ENCODE data around the gene COQ9. TPM values are rescaled to one million over a fixed set of nuclear protein-coding genes. Genes with fewer than 3 reads are reported as not detected.

The COQ9 gene
- polyA plus RNA-seq, 3 donors from 2014 or later, result 14.6 to 30.3 (median 24.6) TPM

DNA sequence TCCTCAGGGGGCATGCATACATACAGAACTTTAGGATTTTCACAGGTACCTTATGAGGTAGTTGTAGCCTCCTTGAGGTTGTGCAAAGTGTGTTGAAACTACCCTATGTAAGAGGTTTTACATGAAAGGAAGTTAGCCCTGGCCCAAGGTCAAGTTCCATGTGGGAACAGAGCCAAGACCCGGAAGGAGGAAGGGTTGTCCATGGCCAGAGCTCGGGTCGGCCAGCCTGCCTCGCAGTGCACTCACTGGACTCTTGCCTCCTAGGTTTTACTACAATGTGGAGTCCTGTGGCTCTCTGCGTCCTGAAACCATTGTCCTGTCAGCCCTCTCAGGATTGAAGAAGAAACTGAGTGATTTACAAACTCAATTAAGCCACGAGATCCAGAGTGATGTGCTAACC, 23.4 kb downstream of the COQ9 start:
- no peak overlapping the region for H3K4me3 Mint-ChIP-seq
- H3K27me3 Mint-ChIP-seq (ENCODE audit: low read depth in 3 of 3), result peaks cover 0 to 1% (median 0%) of the 10 kb centered on the region in 3 donors
- no peak overlapping the region for H3K27ac Mint-ChIP-seq
- H3K36me3 Mint-ChIP-seq, result peaks cover 0 to 30% (median 13%) of the 10 kb centered on the region in 3 donors
- peaks cover 6 to 15% of the 10 kb centered on the region in 2 donors for H3K4me1 Mint-ChIP-seq
- DNase-seq, result no peak
- H3K9me3 Mint-ChIP-seq, result no peaks in the 10 kb centered on the region

- Mint-ChIP-seq H3K27me3 (ENCODE audit: low read depth in 3 of 3) (no peaks in the 10 kb centered on the region), H3K4me3 (no peak overlapping the region), H3K4me1 (peaks cover 6 to 13% of the 10 kb centered on the region in 2 donors), H3K9me3 (no peaks in the 10 kb centered on the region), H3K36me3 (peaks cover 0 to 26% (median 13%) of the 10 kb centered on the region in 3 donors), H3K27ac (peak overlapping the region in 1 of 6 donors; percentile 7)
- no peak for DNase-seq
Observed at GRCh38 chr16:57471209-57471608, 23.9 kb downstream of the COQ9 start.

DNA sequence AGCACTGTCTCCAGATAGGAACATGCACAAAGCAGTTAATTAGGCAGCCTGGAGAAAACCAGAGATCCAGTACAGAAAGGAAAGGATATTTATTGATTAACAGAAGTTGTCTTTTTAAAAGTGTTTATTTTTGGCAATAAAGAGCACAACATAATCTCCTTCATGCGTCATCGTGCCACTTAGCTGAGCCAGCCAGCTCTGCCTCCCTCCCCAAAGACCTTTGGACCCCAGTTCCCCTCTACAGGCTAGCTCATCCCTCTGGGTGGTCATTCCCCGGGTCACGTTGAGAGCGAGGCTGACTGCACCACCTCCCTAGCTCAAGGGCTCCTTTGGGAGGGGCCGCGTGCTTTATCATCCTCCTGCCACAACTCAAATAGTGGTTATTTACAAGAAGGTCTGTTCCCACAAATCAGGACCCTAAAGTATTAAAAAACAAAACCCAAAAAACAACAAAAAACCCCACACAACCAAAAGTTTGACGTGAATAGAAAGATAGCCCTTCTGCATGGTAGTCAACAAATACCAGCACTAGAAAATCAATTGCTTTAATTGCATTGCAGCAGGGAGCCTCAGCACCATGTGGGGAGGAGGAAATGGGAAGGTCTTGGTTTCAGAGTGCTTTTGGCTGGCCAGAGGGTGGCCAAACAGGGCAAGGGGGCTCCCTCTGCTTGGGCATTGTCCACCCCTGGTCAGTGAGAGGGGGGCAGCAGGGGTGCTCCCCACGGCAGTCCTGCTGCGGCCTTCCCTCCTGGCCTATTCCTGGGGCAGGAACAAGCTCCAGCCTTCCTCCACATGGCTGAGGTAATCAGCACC, 24.8 kb downstream of the COQ9 start:
- DNase-seq, result no peak
- H3K27ac Mint-ChIP-seq, result peak overlapping the region in 2 of 6 donors; percentile 3 to 14
- H3K4me3 Mint-ChIP-seq, result no peak overlapping the region
- H3K27me3 Mint-ChIP-seq (ENCODE audit: low read depth in 3 of 3), result no peaks in the 10 kb centered on the region
- H3K9me3 Mint-ChIP-seq, result no peaks in the 10 kb centered on the region
- H3K36me3 Mint-ChIP-seq, result peaks cover 0 to 26% (median 13%) of the 10 kb centered on the region in 3 donors
- peaks cover 10 to 18% of the 10 kb centered on the region in 2 donors for H3K4me1 Mint-ChIP-seq

DNA sequence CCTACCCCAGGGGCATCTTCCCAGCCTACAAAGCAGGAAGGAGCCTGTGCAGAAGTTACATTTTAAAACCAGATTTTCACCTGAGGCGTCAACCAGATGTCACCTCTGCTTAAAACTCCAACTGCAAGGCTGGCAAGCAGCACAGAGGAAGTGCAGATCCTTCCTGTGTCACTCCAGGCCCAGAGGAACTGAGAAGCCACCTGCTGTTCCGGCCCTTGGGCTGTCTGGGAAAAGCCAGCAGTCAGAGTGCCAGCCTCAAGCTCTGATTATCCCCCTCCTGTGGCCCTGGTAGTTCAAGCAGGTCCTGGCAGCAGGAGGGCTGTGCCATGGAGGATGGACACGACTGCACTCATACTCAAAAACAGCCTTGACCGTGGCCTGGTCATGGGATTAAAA, 25.4 kb downstream of the COQ9 start:
- Mint-ChIP-seq H3K9me3 (no peaks in the 10 kb centered on the region), H3K27me3 (ENCODE audit: low read depth in 3 of 3) (peaks cover 0 to 2% (median 1%) of the 10 kb centered on the region in 3 donors), H3K4me3 (no peak overlapping the region), H3K4me1 (peaks cover 10 to 18% of the 10 kb centered on the region in 2 donors), H3K27ac (peak overlapping the region in 3 of 6 donors; percentile 17 to 53 (median 24)), H3K36me3 (peaks cover 0 to 26% (median 11%) of the 10 kb centered on the region in 3 donors)
- DNase-seq, result no peak

GRCh38 chr16:57473176-57473840, 26.0 kb downstream of the COQ9 start:
- H3K36me3 Mint-ChIP-seq, result peaks cover 0 to 24% (median 6%) of the 10 kb centered on the region in 3 donors

DNA sequence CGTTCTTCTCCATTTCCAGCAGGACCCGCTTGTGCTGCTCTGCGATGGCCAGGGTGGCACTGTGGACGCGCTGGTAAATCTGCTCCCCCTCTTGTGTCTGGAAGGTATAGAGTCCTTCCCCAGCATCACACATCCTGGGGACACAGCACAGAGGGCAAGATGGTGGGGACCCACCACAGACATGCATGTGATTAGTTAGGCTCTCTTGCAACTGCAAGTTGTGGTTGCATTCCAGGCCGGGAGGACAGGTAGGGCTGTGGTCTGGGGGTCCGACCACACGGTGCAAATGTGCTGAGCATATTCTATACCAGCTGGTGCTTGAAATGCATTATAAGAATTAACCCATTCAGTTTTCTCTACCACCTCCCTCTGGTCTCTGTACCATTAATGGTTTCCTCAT, 26.6 kb downstream of the COQ9 start:
- peaks cover 15 to 19% of the 10 kb centered on the region in 2 donors for H3K4me1 Mint-ChIP-seq
- H3K9me3 Mint-ChIP-seq, result no peaks in the 10 kb centered on the region
- DNase-seq, result no peak
- H3K36me3 Mint-ChIP-seq, result peaks cover 0 to 18% (median 0%) of the 10 kb centered on the region in 3 donors
- H3K27me3 Mint-ChIP-seq (ENCODE audit: low read depth in 3 of 3), result peaks cover 0 to 2% (median 1%) of the 10 kb centered on the region in 3 donors
- no peak overlapping the region for H3K4me3 Mint-ChIP-seq
- no peak overlapping the region for H3K27ac Mint-ChIP-seq

More at GRCh38 chr16:57473176-57473840, 26.0 kb downstream of the COQ9 start:
- Mint-ChIP-seq H3K27ac (no peak overlapping the region), H3K9me3 (no peaks in the 10 kb centered on the region), H3K27me3 (ENCODE audit: low read depth in 3 of 3) (peaks cover 0 to 2% (median 1%) of the 10 kb centered on the region in 3 donors), H3K4me1 (peaks cover 10 to 16% of the 10 kb centered on the region in 2 donors), H3K4me3 (no peak overlapping the region)
- DNase-seq, result no peak

DNA sequence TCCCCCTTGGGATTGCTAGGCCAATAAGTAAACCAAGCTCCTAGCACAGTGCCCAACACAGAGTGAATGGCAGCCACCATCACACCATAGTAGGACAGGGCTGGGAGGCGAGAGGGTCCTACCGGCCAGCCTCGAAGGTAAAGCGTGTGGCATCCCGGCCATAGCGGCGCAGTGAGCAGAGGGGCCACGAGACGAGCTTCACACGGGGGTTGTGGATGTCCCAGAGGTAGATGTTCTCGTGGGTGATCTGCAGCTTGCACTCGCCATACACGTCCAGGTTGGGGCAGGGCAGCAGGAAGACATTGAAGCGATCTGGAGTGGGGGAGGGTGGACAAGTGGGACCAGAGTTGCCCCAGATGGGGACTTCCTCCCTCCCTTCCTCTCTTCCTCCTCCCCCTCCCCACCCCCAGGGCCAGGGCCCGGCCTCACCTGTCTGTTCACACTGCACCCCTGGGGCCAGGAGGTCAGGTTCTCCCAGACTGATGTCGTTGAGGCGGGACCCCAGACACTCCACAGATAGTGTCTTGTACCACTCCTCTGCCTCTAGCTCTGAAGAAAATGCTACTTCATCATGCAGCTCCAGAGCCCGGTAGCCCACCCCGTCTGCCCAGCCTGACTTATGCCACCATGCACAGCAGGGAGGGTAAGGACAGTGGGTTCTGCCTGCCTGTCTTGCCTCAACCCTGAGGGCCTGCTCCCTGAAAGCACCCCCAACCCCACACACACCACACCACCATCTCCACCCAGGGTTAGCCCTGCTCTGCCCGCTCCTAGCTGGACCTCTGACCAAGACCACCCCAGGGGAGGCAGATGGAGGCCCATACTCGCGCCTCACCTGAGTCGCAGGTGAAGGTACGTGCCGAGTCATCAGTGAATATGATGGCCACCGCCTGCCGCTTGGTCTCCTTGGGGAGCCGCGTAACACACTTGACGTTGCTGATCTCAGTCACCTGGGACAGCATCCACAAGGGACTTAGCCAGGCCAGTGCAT, 27.7 kb downstream of the COQ9 start:
- Mint-ChIP-seq H3K9me3 (no peaks in the 10 kb centered on the region), H3K27me3 (ENCODE audit: low read depth in 3 of 3) (peaks cover 0 to 2% (median 1%) of the 10 kb centered on the region in 3 donors), H3K4me3 (no peak overlapping the region), H3K27ac (peak overlapping the region in 1 of 6 donors; percentile 45), H3K4me1 (peaks cover 20 to 28% of the 10 kb centered on the region in 2 donors), H3K36me3 (peaks cover 0 to 11% (median 0%) of the 10 kb centered on the region in 3 donors)
- DNase-seq, result no peak

DNA sequence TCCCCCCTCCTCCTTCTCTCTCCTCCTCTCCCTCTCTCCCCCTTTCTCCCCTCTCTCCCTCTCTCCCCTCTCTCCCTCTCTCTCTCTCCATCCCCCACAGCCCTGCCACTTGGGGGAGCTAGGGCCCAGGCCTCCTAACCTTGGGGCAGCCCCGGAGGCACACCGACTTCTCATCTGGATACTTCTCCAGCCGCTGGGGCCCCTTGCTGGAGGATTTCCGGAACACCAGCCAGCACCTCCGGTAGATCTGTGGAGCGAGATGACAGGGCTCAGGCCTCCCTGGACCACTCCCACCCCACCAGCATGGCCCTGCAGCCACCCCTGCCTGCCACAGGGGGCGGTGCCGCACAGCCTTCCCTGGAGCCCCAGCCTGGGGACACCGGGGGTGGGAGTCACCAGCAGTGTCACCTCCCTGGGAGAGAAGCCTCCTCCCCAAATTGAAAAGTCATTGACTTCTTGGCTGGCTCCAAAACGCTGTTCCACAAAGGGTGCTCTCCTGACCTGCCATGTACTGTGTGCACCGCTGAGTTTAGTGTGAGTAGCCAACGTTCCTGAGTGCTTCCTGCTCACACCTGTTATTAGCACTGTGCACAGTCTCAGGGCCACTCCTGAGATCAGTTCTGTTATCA, 28.5 kb downstream of the COQ9 start:
- Mint-ChIP-seq H3K9me3 (no peaks in the 10 kb centered on the region), H3K27ac (no peak overlapping the region), H3K27me3 (ENCODE audit: low read depth in 3 of 3) (peaks cover 0 to 2% (median 1%) of the 10 kb centered on the region in 3 donors), H3K36me3 (peaks cover 0 to 9% (median 0%) of the 10 kb centered on the region in 3 donors), H3K4me1 (peaks cover 20 to 28% of the 10 kb centered on the region in 2 donors), H3K4me3 (peak overlapping the region in 2 of 5 donors; percentile 2 to 7)
- peak; percentile 59 to 71 (median 63) for DNase-seq

DNA sequence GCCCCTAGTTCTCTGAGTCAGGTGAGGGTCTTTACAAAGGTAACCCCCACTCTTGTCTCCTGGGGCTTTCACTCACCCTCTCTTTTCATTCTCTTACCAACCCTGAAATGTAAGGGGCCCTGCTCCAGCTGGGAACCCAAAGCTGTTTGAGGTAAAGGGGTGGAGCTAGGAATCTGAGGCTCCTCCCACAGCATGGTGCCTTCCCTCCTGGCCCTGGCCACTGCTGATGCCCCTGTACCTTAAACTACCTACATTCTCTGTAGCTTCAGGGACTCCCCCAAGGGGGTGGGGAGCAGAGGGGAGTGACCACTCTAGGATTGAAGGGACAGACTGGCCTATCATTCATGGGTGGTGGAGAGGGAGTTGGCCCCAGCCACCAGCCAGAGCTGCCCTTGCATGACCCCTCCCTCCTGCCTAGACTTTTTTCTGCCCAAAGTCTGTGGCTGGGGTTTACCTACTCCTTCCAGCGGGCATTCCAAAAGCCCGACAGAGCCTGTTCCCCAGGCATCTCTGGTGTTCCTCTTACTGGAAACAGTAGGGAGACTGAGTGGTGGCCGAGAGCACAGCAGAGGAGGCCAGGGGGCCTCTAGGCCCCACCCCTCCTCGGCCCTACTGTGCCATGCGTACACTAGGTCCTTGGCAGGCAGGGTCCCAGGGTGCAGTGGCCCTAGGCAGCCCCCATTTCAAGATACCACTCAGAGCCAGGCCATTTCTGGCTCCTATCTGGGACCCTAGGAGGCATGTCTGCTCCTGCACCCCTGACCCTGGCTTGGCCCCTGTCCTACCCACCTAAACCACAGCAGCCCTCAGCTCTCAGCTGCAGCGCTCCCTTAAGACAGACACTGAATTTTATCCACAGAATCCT, 29.5 kb downstream of the COQ9 start:
- H3K4me1 Mint-ChIP-seq, result peaks cover 20 to 28% of the 10 kb centered on the region in 2 donors
- no peaks in the 10 kb centered on the region for H3K9me3 Mint-ChIP-seq
- H3K4me3 Mint-ChIP-seq, result no peak overlapping the region
- H3K27ac Mint-ChIP-seq, result no peak overlapping the region
- H3K27me3 Mint-ChIP-seq (ENCODE audit: low read depth in 3 of 3), result peaks cover 0 to 2% (median 1%) of the 10 kb centered on the region in 3 donors
- DNase-seq, result no peak
- H3K36me3 Mint-ChIP-seq, result peaks cover 0 to 4% (median 0%) of the 10 kb centered on the region in 3 donors

DNA sequence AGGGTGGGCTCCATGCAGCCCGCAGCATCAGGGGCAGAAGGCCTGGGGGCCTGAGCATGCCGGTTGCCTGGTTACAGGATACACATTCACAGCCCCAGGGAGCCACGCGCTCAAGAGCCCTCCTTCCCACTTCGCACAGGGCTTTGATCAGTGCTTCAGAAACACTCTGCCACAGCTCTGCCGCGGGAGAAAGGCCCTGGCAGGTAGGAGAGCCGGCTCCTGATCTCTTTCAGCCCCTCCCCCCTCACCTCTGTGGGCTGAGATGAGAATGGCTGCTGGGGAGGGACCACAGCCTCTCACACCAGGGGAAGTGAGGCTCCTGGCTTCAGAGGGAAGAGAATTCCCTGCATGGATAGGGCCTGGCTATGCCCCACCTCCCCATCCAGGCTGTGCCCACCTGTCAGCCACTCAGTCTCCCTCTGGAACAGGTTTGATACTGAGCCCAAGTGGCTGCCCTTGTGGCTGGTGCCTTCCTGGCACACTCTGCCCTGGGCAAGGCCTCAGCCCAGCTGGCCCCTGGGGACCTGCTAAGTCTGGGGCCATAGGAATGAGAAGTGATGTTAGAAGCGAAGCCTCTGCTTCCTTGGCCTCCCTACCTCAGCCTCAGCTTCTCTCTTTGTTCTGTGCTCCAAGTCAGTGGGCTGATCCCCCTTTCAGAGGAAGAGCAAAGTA, 30.4 kb downstream of the COQ9 start:
- Mint-ChIP-seq H3K4me1 (peaks cover 20 to 24% of the 10 kb centered on the region in 2 donors), H3K27me3 (ENCODE audit: low read depth in 3 of 3) (peaks cover 0 to 4% (median 1%) of the 10 kb centered on the region in 3 donors), H3K36me3 (no peaks in the 10 kb centered on the region), H3K27ac (no peak overlapping the region), H3K9me3 (no peaks in the 10 kb centered on the region), H3K4me3 (no peak overlapping the region)
- DNase-seq, result no peak

GRCh38 chr16:57478396-57479204, 31.3 kb downstream of the COQ9 start:
- Mint-ChIP-seq H3K4me3 (peak overlapping the region; percentile 10 to 72 (median 47)), H3K36me3 (no peaks in the 10 kb centered on the region), H3K9me3 (no peaks in the 10 kb centered on the region), H3K27me3 (ENCODE audit: low read depth in 3 of 3) (peaks cover 0 to 4% (median 1%) of the 10 kb centered on the region in 3 donors), H3K27ac (peak overlapping the region in 4 of 6 donors; percentile 6 to 32 (median 18)), H3K4me1 (peaks cover 20 to 24% of the 10 kb centered on the region in 2 donors)
- DNase-seq, result no peak

All from immature natural killer cell (primary cell).